Trophoblast cell (in vitro differentiated cells and primary cell): Measurements from ENCODE around the gene MCOLN2.
"Not testable (repeated sequence)": the region's sequence is repeated elsewhere in the genome, so short reads cannot be mapped to it uniquely, and the experiment has no call there.

Source experiments
- DNase-seq, 2 donors: peaks; one replicate each; pipeline ENCODE4 v3.0.0-alpha.2; 2016
- H2AFZ ChIP-seq: 2 replicates; pipeline ENCODE4 v1.6.1; 2013; ENCODE audit warnings: low read length, moderate library complexity, mild to moderate bottlenecking; ENCODE audit not compliant: insufficient read depth, poor library complexity
- H2AK5ac ChIP-seq: 2 replicates; pipeline ENCODE4 v1.6.1; 2013; ENCODE audit warnings: mild to moderate bottlenecking, low read length
- H2BK120ac ChIP-seq: 2 replicates; pipeline ENCODE4 v1.6.1; 2013; ENCODE audit warnings: low read length, mild to moderate bottlenecking, moderate library complexity; ENCODE audit not compliant: insufficient read depth, poor library complexity
- H2BK12ac ChIP-seq: 2 replicates; pipeline ENCODE4 v1.6.1; 2013; ENCODE audit warnings: mild to moderate bottlenecking, low read length, moderate library complexity
- H2BK5ac ChIP-seq: 2 replicates; pipeline ENCODE4 v1.6.1; 2013; ENCODE audit warnings: low read length, low read depth, moderate library complexity, mild to moderate bottlenecking; ENCODE audit not compliant: poor library complexity
- H3K14ac ChIP-seq: 2 replicates; pipeline ENCODE4 v1.6.1; 2013; ENCODE audit warnings: mild to moderate bottlenecking, low read length
- H3K18ac ChIP-seq: 2 replicates; pipeline ENCODE4 v1.6.1; 2013; ENCODE audit warnings: mild to moderate bottlenecking, low read length
- H3K23ac ChIP-seq: 2 replicates; pipeline ENCODE4 v1.6.1; 2013; ENCODE audit warnings: low read length
- H3K27ac ChIP-seq: 2 replicates; pipeline ENCODE4 v1.5.1; 2013; ENCODE audit warnings: low read depth, mild to moderate bottlenecking, inconsistent platforms, low read length, moderate library complexity
- H3K27me3 ChIP-seq: 2 replicates; pipeline ENCODE4 v1.6.1; 2013; ENCODE audit warnings: inconsistent platforms, mild to moderate bottlenecking, low read length, moderate library complexity; ENCODE audit not compliant: insufficient read depth
- H3K36me3 ChIP-seq, 2 experiments: 1 replicate in 1 of 2; 2 replicates in 1 of 2; pipeline ENCODE4 v1.6.1; 2013; ENCODE audit warnings: low read length in 2 of 2, mild to moderate bottlenecking in 2 of 2, moderate library complexity in 1 of 2; ENCODE audit not compliant: insufficient read depth in 2 of 2, control insufficient read depth in 1 of 2
- H3K4ac ChIP-seq: 2 replicates; pipeline ENCODE4 v1.6.1; 2013; ENCODE audit warnings: low read depth, mild to moderate bottlenecking, low read length, moderate library complexity
- H3K4me1 ChIP-seq, 2 experiments: 1 replicate in 1 of 2; 2 replicates in 1 of 2; pipeline ENCODE4 v1.6.1; 2013; ENCODE audit warnings: low read length in 2 of 2, mild to moderate bottlenecking in 2 of 2, moderate library complexity in 1 of 2; ENCODE audit not compliant: insufficient read depth in 2 of 2, control insufficient read depth in 1 of 2
- H3K4me2 ChIP-seq: 2 replicates; pipeline ENCODE4 v1.6.1; 2013; ENCODE audit warnings: inconsistent platforms, mild to moderate bottlenecking, low read length, moderate library complexity
- H3K4me3 ChIP-seq: 2 replicates; pipeline ENCODE4 v1.5.1; 2013; ENCODE audit warnings: mild to moderate bottlenecking, low read depth, low read length, inconsistent platforms
- H3K79me1 ChIP-seq: one replicate; pipeline ENCODE4 v1.6.1; 2013; ENCODE audit warnings: low read length
- H3K79me2 ChIP-seq: 2 replicates; pipeline ENCODE4 v1.6.1; 2013; ENCODE audit warnings: low read length, mild to moderate bottlenecking; ENCODE audit not compliant: control insufficient read depth, insufficient read depth, poor library complexity
- H3K9ac ChIP-seq: 2 replicates; pipeline ENCODE4 v1.6.1; 2013; ENCODE audit warnings: mild to moderate bottlenecking, low read length
- H3K9me3 ChIP-seq: 2 replicates; pipeline ENCODE4 v1.6.1; 2013; ENCODE audit warnings: low read depth, mild to moderate bottlenecking, control low read depth, inconsistent platforms, low read length; ENCODE audit not compliant: insufficient read depth
- H4K12ac ChIP-seq: 2 replicates; pipeline ENCODE4 v1.6.1; 2013; ENCODE audit warnings: low read depth, mild to moderate bottlenecking, low read length, moderate library complexity
- H4K8ac ChIP-seq: 2 replicates; pipeline ENCODE4 v1.6.1; 2013; ENCODE audit warnings: low read depth, mild to moderate bottlenecking, low read length, moderate library complexity
- H4K91ac ChIP-seq: one replicate; pipeline ENCODE4 v1.6.1; 2013; ENCODE audit warnings: low read depth, mild to moderate bottlenecking, low read length, moderate library complexity
- WGBS: extraction: QIAGEN DNeasy Blood & Tissue Kit; methylation state at CpG from one replicate; pipeline ENCODE4 v1.1.7; 2013; ENCODE audit warnings: missing lambda C conversion rate; ENCODE audit not compliant: insufficient read length, insufficient coverage; ENCODE audit errors: extremely low coverage; 5-methylcytosine and 5-hydroxymethylcytosine counted together

The MCOLN2 gene

DNA sequence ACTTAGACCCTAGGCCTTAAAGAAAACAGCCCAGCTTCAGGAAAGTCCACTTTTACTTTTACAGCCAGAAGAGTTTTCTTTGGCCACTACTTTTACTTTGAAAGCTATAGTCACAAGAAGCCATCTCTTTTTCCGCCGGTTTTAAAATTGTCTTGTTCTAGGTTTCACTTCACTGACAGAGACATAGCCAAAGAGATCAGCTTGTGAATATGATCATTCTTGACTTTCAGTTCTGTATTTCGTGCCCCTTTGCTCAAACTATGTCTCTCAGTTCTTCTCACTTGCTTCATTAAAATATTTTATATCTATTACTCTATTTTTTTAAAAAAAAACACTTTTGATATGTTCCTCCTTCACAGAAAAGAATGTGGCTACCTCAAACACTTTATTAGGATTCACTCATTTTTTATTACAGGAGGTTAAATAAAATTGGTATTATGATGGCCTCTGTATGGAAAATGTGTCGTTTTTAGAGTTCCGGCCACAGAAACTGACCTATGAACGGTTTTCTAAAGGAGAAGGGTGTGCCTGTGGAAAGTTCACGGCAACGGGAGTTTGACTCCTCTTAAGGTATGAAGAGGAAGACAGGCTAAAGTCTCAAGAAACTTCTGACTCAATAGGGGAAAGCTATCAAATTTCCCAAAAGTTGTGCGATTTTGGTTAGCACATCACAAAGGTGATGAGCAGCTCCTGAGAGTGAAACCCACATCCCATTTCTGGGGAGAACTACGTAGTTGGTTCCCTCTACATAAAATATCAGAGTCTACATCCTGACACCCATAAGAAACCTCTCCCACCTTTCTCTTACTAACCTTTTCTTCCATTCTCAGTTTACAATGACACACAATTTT is 1.2 kb downstream of the MCOLN2 start:
- no peak overlapping the region for H3K23ac ChIP-seq
- H3K4ac ChIP-seq = no peak overlapping the region
- no peaks in the 10 kb centered on the region for H3K36me3 ChIP-seq
- H2AK5ac ChIP-seq = no peak overlapping the region
- no peak overlapping the region for H3K18ac ChIP-seq
- H3K79me2 ChIP-seq = no peaks in the 10 kb centered on the region
- no peaks in the 10 kb centered on the region for H3K79me1 ChIP-seq
- no peak overlapping the region for H3K4me3 ChIP-seq
- H2BK12ac ChIP-seq = no peak overlapping the region
- H2BK5ac ChIP-seq = no peak overlapping the region
- H3K9ac ChIP-seq = no peak overlapping the region
- no peak overlapping the region for H4K12ac ChIP-seq
- H3K9me3 ChIP-seq = no peaks in the 10 kb centered on the region
- H4K91ac ChIP-seq = no peak overlapping the region
- no peak for DNase-seq
- peaks cover 9 to 10% of the 10 kb centered on the region in 2 experiments for H3K4me1 ChIP-seq
- no peak overlapping the region for H3K27ac ChIP-seq
- no CpG with 5 or more reads among the region's 10 CpGs for WGBS
- no peak overlapping the region for H4K8ac ChIP-seq
- no peak overlapping the region for H3K4me2 ChIP-seq
- no peak overlapping the region for H2AFZ ChIP-seq
- no peak overlapping the region for H3K14ac ChIP-seq
- no peak overlapping the region for H2BK120ac ChIP-seq
- H3K27me3 ChIP-seq = peaks cover 31% of the 10 kb centered on the region

- peaks cover under 1% of the 10 kb centered on the region for H3K27me3 ChIP-seq
- no peaks in the 10 kb centered on the region for H3K79me1 ChIP-seq
- no peak overlapping the region for H4K8ac ChIP-seq
- H4K12ac ChIP-seq = no peak overlapping the region
- no peak overlapping the region for H3K4me3 ChIP-seq
- DNase-seq = peak; percentile 32 to 50
- H3K9ac ChIP-seq = no peak overlapping the region
- no peaks in the 10 kb centered on the region for H3K79me2 ChIP-seq
- no peaks in the 10 kb centered on the region for H3K4me1 ChIP-seq
- H3K14ac ChIP-seq = no peak overlapping the region
- no peak overlapping the region for H3K18ac ChIP-seq
- H2BK12ac ChIP-seq = no peak overlapping the region
- no peak overlapping the region for H3K4ac ChIP-seq
- H3K4me2 ChIP-seq = no peak overlapping the region
- no peak overlapping the region for H3K27ac ChIP-seq
- no peak overlapping the region for H2BK5ac ChIP-seq
- no peak overlapping the region for H2BK120ac ChIP-seq
- H2AFZ ChIP-seq = no peak overlapping the region
- no peaks in the 10 kb centered on the region for H3K36me3 ChIP-seq
- no peak overlapping the region for H4K91ac ChIP-seq
- WGBS = 67% methylated on average over 3 of the region's 8 CpGs
- H2AK5ac ChIP-seq = no peak overlapping the region
- no peaks in the 10 kb centered on the region for H3K9me3 ChIP-seq
- no peak overlapping the region for H3K23ac ChIP-seq
Observed at GRCh38 chr1:84991097-84991920, 5.6 kb downstream of the MCOLN2 start.

DNA sequence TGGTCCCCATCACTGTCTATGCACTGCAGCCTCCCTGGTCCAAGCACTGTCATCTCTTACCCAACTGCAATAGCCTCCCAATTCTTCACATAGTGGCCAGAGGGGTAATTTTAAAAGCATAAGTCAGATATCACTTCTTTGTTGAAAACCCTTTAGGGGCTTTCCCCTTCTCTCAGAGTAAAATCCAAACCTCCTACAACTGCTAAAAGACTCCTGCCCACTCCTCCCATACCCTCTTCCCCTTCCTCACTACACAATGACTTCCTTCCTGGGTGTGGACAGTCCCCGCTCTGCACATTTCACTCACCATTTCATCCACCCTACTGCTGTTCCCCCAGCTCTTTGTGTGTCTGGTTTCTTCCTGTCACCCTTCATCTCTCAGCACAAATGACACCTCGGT is 8.3 kb downstream of the MCOLN2 start:
- H3K27ac ChIP-seq = no peak overlapping the region
- no peak overlapping the region for H4K8ac ChIP-seq
- H3K79me2 ChIP-seq = no peaks in the 10 kb centered on the region
- H2AFZ ChIP-seq = no peak overlapping the region
- H2BK120ac ChIP-seq = no peak overlapping the region
- no peak overlapping the region for H3K23ac ChIP-seq
- no peak for DNase-seq
- no peak overlapping the region for H3K9ac ChIP-seq
- H2BK5ac ChIP-seq = no peak overlapping the region
- H3K79me1 ChIP-seq = no peaks in the 10 kb centered on the region
- H3K18ac ChIP-seq = no peak overlapping the region
- H3K4me2 ChIP-seq = no peak overlapping the region
- no peaks in the 10 kb centered on the region for H3K36me3 ChIP-seq
- no peak overlapping the region for H2AK5ac ChIP-seq
- H4K12ac ChIP-seq = no peak overlapping the region
- H3K9me3 ChIP-seq = no peaks in the 10 kb centered on the region
- no peaks in the 10 kb centered on the region for H3K27me3 ChIP-seq
- no peak overlapping the region for H4K91ac ChIP-seq
- no peak overlapping the region for H2BK12ac ChIP-seq
- WGBS = no CpG with 5 or more reads among the region's 2 CpGs
- H3K4me1 ChIP-seq = no peaks in the 10 kb centered on the region
- no peak overlapping the region for H3K4me3 ChIP-seq
- no peak overlapping the region for H3K14ac ChIP-seq
- no peak overlapping the region for H3K4ac ChIP-seq

- not testable (repeated sequence) for H3K4me2 ChIP-seq, H2BK5ac ChIP-seq, H3K36me3 ChIP-seq, H3K27ac ChIP-seq, H4K8ac ChIP-seq, H2AFZ ChIP-seq, H3K18ac ChIP-seq, H3K79me2 ChIP-seq, H3K4me3 ChIP-seq, H3K4me1 ChIP-seq, H3K27me3 ChIP-seq, H3K9me3 ChIP-seq, H3K14ac ChIP-seq, H2BK120ac ChIP-seq, H2BK12ac ChIP-seq, H3K79me1 ChIP-seq, H4K91ac ChIP-seq, H3K23ac ChIP-seq, DNase-seq, H4K12ac ChIP-seq, H3K4ac ChIP-seq, H3K9ac ChIP-seq, H2AK5ac ChIP-seq
- no CpG with 5 or more reads among the region's 3 CpGs for WGBS
Observed at GRCh38 chr1:84986561-84986960, 10.4 kb downstream of the MCOLN2 start.
